Thoracic aorta (tissue), 2 donors: ENCODE data around the gene SOX13. TPM values are rescaled to one million over a fixed set of nuclear protein-coding genes. Genes with fewer than 3 reads are reported as not detected.

Experiments
- ATAC-seq: fragments of 150-250 bp; one replicate; pipeline ENCODE4 v1.8.0; 2017; ENCODE audit warnings: low read depth; ENCODE audit not compliant: insufficient number of reproducible peaks, low FRiP score
- DNase-seq: peaks from one replicate; pipeline ENCODE4 v3.0.0-alpha.2; 2020; ENCODE audit warnings: low spot score
- H3K27ac ChIP-seq, 2 donors: fragments of 200-600 bp; sonication (generic); 1 replicate in 1 of 2; 2 replicates in 1 of 2; pipeline ENCODE4 v1.5.1; 2016; ENCODE audit warnings: mild to moderate bottlenecking in 2 of 2, moderate library complexity in 2 of 2
- H3K27me3 ChIP-seq: fragments of 200-600 bp; sonication (generic); replicated peaks from 2 replicates; pipeline ENCODE4 v1.6.0; 2016; ENCODE audit warnings: mild to moderate bottlenecking; ENCODE audit not compliant: insufficient read depth
- H3K36me3 ChIP-seq: fragments of 200-600 bp; sonication (generic); one replicate; pipeline ENCODE4 v1.5.1; 2016
- H3K4me1 ChIP-seq, 2 donors: fragments of 200-600 bp; sonication (generic); 1 replicate in 1 of 2; 2 replicates in 1 of 2; pipeline versions ENCODE4 v1.5.1 to v1.6.0; 2016; ENCODE audit warnings: low read depth in 2 of 2, mild to moderate bottlenecking in 1 of 2; ENCODE audit not compliant: control insufficient read depth in 1 of 2
- H3K4me3 ChIP-seq: fragments of 200-600 bp; sonication (generic); 2 replicates; pipeline ENCODE4 v1.5.1; 2016; ENCODE audit warnings: mild to moderate bottlenecking
- H3K9me3 ChIP-seq: fragments of 200-600 bp; sonication (generic); 2 replicates; pipeline ENCODE4 v1.5.1; 2016
- CTCF ChIP-seq: fragments of 200-600 bp; sonication (generic); IDR thresholded peaks from one replicate; pipeline ENCODE4 v1.5.1; 2019; ENCODE audit warnings: antibody characterized with exemption
- total RNA-seq, 2 donors: library from RNA; depleted of rRNA; stranded (reverse); fragments of >200 nt; gene quantifications; one replicate each; pipeline versions ENCODE4 v1.1.0 to v1.2.3, GENCODE V29; 2016

SOX13 gene
- total RNA-seq, 2 donors from 2014 or later: 27.2 to 33.2 TPM

DNA sequence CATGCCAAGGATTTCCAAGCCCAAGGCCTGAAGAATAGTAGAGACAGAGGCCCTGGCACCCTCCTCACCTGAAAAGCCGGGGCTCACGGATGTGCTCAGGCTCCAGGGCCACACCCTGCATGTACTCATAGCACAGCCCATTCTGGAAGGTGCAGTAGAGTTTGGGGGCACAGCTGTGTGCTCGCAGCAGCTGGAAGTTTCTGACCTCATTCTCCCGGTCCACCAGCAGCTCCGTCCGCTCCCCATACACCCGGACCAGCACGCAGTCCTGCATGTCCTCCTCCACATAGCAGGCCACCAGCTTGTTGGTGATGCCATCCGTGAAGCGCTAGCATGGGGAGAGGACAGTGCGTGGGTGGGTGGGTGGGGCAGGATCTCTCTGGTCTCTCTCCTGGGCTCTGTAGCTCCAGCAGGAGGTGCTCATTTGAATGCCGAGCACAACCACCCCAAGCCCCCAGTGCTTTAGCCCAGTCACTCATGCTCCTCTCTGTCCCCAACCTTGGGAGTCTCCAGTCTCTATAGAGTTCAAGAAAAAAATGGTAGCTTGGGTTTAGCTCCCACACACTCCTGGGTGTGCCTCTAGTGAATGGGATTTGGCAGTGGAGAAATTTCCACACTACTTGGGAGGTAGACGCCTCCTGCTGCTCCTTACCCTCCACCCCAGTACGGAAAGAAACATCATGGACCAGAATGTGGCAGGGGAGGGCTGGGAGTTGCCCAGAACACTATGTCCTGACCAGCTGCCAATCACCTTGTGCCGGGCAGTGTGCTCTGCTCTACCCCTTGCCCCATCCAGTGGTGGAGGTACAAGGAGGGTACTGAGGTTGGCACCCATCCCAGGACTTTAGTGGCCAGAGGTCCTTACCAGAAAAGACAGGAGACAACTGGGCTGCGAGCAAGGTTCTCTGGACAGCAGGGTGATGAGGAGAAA lies 77.0 kb downstream of the SOX13 start:
- Histone ChIP-seq H3K27me3 (no peaks in the 10 kb centered on the region), H3K36me3 (peaks cover 17% of the 10 kb centered on the region), H3K9me3 (no peaks in the 10 kb centered on the region), H3K4me1 (peaks cover 5 to 30% of the 10 kb centered on the region in 2 donors), H3K27ac (peak overlapping the region; percentile 70 to 74), H3K4me3 (peak overlapping the region; percentile 75)
- DNase-seq (no peak), ATAC-seq (no peak)
- no peak for TF ChIP-seq CTCF

DNA sequence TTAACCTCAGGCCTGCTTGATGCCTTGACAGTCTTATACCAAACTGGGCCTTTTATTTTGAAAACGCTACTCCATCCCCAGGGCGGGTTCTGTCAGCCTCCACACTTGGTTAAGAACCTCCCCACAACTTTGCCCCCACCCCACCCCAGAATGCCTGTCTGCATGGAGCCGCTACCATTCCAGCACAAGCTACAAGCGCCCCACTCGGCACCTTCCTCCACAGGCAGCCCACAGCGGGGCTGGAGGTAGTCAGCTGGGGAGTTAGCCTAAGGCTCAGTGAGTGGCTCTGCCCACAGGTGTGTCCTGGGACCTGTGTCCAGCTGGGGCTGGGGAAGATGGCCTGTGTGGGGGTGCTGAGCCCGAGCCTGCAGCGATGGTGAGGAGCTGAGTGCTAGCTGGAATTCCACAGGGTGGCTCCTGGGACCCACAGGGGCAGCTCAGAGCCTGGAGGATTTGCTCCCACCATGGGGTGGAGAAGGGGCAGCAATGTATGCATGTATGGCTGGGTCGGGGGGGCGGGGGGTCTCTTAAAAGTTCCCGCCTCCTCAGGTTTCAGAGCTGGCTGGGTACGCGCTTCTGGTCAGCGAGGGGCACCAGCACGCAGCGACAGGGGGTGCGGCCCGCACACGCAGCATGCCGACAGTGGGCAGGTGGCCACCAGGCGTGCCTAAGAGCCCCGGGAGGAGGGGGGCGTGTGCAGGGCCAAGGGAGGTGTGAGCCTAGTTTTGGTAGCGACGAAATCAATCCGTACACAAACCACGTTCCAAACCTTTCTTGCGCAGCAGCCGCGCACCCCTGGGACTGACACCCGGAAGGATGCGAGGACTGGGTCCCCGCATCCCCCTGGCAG lies 78.0 kb downstream of the SOX13 start:
- Histone ChIP-seq H3K27me3 (no peaks in the 10 kb centered on the region), H3K4me3 (peak overlapping the region; percentile 75), H3K27ac (peak overlapping the region; percentile 70 to 74), H3K36me3 (peaks cover 7% of the 10 kb centered on the region), H3K4me1 (peaks cover 5 to 30% of the 10 kb centered on the region in 2 donors), H3K9me3 (no peaks in the 10 kb centered on the region)
- ATAC-seq: no peak
- no peak for TF ChIP-seq CTCF
- DNase-seq: no peak

- Histone ChIP-seq H3K27ac (peak within 1 kb of the TSS; percentile 70 to 74), H3K4me1 (peaks cover 5 to 30% of the 10 kb centered on the region in 2 donors), H3K36me3 (peaks cover 1% of the 10 kb centered on the region), H3K9me3 (no peaks in the 10 kb centered on the region), H3K27me3 (no peaks in the 10 kb centered on the region), H3K4me3 (peak within 1 kb of the TSS; percentile 75)
- ATAC-seq (peak; percentile 59), DNase-seq (no peak)
- no peak for TF ChIP-seq CTCF
Observed at GRCh38 chr1:204151552-204152309, 78.8 kb downstream of the SOX13 start, which contains the start of gene ETNK2. TSS of gene ETNK2 (minus strand) at chr1:204152044. CDS start at chr1:204151852, 192 bp downstream.

DNA sequence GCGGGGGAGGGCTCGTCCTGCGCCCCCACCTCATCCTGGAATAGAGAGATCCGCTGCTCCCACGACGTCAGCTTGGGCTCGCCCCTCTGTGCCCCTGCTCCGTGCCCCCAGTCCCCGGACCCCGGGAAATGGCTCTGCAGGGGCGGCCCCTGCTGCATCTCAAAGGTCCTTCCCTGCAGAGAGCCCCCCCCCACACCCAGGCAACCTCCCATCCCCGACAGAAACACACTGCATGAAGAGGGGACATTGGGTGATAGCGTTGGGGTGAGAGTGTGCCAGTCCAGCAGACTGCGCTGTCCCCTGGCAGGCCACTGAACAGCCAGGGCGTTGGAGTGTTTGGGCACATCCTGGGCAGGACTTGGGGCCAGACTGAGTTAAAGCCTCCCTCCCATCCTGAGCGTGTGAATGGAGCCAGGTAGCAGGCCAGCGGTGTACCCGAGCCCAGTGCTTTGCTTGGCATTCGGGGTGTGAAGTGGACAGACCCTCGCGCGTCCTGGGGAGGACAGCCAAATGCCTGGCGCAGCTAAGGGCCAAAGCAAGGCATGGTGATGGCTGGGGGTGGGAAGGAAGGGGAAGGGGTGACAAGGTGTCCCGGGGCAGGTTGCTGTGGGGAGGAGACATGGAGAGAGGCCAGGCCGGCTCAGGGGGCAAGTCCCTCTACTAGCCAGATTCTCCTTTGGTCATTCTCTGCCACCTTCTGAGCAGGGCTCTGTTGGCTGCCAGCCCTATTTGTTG lies 79.6 kb downstream of the SOX13 start:
- no peak for TF ChIP-seq CTCF
- H3K27ac ChIP-seq: peak overlapping the region; percentile 56 to 63
- H3K4me3 ChIP-seq: peak overlapping the region; percentile 75
- no peaks in the 10 kb centered on the region for H3K27me3 ChIP-seq
- ATAC-seq (no peak), DNase-seq (no peak)
- H3K9me3 ChIP-seq: no peaks in the 10 kb centered on the region
- no peaks in the 10 kb centered on the region for H3K36me3 ChIP-seq
- H3K4me1 ChIP-seq: peaks cover 5 to 30% of the 10 kb centered on the region in 2 donors
